Right lobe of liver (tissue), 6 donors: ENCODE data around the gene MYO7A. TPM values are rescaled to one million over a fixed set of nuclear protein-coding genes. Genes with fewer than 3 reads are reported as not detected.
A peak's percentile ranks its signal among the peaks of the same experiment; 100 is the strongest.

ENCODE experiments used
- ATAC-seq, 4 donors: fragments of 200-7000 bp; cut with Tn5 transposase; one replicate each; pipeline ENCODE4 v1.9.1; 2020; ENCODE audit warnings: mild to moderate bottlenecking in 4 of 4, moderate library complexity in 4 of 4
- DNase-seq, 3 donors: peaks; one replicate each; pipeline ENCODE4 v3.0.0-alpha.2; 2020
- H3K27ac ChIP-seq, 3 donors: fragments of 200-600 bp; one replicate each; pipeline ENCODE4 v1.8.0; 2022
- H3K27me3 ChIP-seq, 2 donors: fragments of 200-600 bp; one replicate each; pipeline ENCODE4 v1.8.0; 2022
- H3K36me3 ChIP-seq, 4 donors: fragments of 200-600 bp; sonication (generic) in 1 of 4; one replicate each; pipeline versions ENCODE4 v1.5.1 to v1.8.0; 2017 to 2022; ENCODE audit warnings: control low read depth in 1 of 4
- H3K4me1 ChIP-seq, 4 donors: fragments of 200-600 bp; sonication (generic) in 1 of 4; one replicate each; pipeline versions ENCODE4 v1.5.1 to v1.8.0; 2017 to 2022; ENCODE audit warnings: control low read depth in 1 of 4
- H3K4me3 ChIP-seq, 3 donors: fragments of 200-600 bp; one replicate each; pipeline ENCODE4 v1.8.0; 2022
- H3K9me3 ChIP-seq, 4 donors: fragments of 200-600 bp; sonication (generic) in 1 of 4; one replicate each; pipeline versions ENCODE4 v1.5.1 to v1.8.0; 2017 to 2022; ENCODE audit warnings: control low read depth in 1 of 4
- POLR2A ChIP-seq: fragments of 450-650 bp; IDR thresholded peaks from one replicate; pipeline ENCODE4 v1.6.1; 2017; ENCODE audit warnings: antibody characterized with exemption, mild to moderate bottlenecking
- WGBS: methylation state at CpG from one replicate; pipeline ENCODE4 v1.1.6; 2018; ENCODE audit warnings: low coverage, low lambda C conversion rate; ENCODE audit not compliant: insufficient coverage; ENCODE audit errors: missing lambda C conversion rate; 5-methylcytosine and 5-hydroxymethylcytosine counted together
- intact Hi-C, 2 donors: fragments of 100-400 bp; cut with DNase I; formaldehyde crosslinking; loops; one replicate each; pipeline versions ENCODE4 v1.11.2 to v1.14.1; 2022
- total RNA-seq, 6 experiments: library from RNA; depleted of rRNA in 2 of 6; stranded (reverse); fragments of >200 nt in 2 of 6; fragmentation: NEBNext Ultra II Directional in 3 of 6; extraction: Animal tissue kit (Norgen Biotek cat#: 25700) in 3 of 6; gene quantifications; one replicate each; pipeline versions ENCODE4 v1.1.0 to v1.2.4, GENCODE V29; 2016 to 2023
- TF ChIP-seq, protein P1 (sequence below), 4 donors: fragments of 200-600 bp in 3 of 4; fragments of 450-650 bp in 1 of 4; IDR thresholded peaks; one replicate each; pipeline versions ENCODE4 v1.5.1 to v1.8.0; 2016 to 2022; ENCODE audit warnings: antibody characterized with exemption in 4 of 4, mild to moderate bottlenecking in 2 of 4
- donor health status: DM: no; HTN: yes; CAD: no.
- donor health status: DM: no; HTN: no; CAD: no.
- donor health status: DM: no; HTN: no; CAD: no.
- donor health status: DM: no; HTN: yes; CAD: no.
- donor health status: DM: no; HTN: yes; CAD: no.

The MYO7A gene
- total RNA-seq, 6 experiments from 2014 or later: 23.6 to 39.6 (median 32.0) TPM

DNA sequence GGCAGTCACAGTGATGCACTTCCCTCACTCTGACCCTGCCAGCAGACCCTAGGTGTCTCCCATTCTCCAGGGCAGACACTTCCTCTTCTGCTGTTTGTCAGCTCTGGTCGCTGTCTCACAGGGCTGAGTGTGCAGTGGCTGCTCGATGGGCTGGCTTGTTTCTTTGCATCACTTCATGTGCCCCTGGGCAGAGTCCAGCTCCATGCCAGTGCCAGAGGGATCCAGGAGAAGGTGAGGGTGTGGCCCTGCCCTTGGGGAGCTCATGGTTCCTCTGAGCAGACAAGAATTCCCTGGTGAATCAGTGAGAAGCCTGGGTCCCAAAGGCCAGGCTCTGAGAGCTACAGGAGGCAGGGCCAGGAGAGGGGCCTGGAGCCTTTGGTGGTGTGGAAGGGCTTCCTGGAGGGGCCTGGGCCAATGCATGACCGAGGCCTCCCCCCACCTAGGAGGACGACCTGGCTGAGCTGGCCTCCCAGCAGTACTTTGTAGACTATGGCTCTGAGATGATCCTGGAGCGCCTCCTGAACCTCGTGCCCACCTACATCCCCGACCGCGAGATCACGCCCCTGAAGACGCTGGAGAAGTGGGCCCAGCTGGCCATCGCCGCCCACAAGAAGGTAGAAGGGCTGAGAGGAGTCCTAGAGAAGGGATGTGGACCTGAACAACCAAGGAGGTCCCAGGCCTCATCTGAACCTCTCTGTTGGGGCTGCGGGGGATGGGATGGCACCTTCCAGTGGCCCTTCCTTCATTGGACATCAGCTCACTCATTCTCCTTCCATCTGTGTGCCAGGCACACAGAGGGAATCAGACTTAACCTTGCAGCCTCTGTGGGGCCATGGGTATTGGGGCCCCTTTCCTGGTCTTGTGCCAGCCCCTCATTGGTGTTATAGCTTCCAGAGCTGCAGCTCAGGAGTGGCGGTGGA lies 66.1 kb downstream of the MYO7A start:
- DNase-seq (peak in 2 of 3 donors; percentile 12 to 38), ATAC-seq (no peak)
- peaks cover 0 to 61% (median 17%) of the 10 kb centered on the region in 4 donors for H3K36me3 ChIP-seq
- no peaks in the 10 kb centered on the region for H3K4me1 ChIP-seq
- no peaks in the 10 kb centered on the region for H3K9me3 ChIP-seq
- H3K27me3 ChIP-seq: no peaks in the 10 kb centered on the region
- no peak overlapping the region for H3K27ac ChIP-seq
- intact Hi-C loops: loop anchor here (5.0 to 10.0 kb wide), 3 partner anchors 67 to 361 kb away; partner anchors contain the start of gene MYO7A (in 1 of the 2)
- TF ChIP-seq POLR2A: no peak
- TF ChIP-seq, protein P1, sequence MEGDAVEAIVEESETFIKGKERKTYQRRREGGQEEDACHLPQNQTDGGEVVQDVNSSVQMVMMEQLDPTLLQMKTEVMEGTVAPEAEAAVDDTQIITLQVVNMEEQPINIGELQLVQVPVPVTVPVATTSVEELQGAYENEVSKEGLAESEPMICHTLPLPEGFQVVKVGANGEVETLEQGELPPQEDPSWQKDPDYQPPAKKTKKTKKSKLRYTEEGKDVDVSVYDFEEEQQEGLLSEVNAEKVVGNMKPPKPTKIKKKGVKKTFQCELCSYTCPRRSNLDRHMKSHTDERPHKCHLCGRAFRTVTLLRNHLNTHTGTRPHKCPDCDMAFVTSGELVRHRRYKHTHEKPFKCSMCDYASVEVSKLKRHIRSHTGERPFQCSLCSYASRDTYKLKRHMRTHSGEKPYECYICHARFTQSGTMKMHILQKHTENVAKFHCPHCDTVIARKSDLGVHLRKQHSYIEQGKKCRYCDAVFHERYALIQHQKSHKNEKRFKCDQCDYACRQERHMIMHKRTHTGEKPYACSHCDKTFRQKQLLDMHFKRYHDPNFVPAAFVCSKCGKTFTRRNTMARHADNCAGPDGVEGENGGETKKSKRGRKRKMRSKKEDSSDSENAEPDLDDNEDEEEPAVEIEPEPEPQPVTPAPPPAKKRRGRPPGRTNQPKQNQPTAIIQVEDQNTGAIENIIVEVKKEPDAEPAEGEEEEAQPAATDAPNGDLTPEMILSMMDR (IDR thresholded peaks at IDR 0.05): no peak
- WGBS: no CpG with 5 or more reads among the region's 15 CpGs
- H3K4me3 ChIP-seq: no peak overlapping the region

DNA sequence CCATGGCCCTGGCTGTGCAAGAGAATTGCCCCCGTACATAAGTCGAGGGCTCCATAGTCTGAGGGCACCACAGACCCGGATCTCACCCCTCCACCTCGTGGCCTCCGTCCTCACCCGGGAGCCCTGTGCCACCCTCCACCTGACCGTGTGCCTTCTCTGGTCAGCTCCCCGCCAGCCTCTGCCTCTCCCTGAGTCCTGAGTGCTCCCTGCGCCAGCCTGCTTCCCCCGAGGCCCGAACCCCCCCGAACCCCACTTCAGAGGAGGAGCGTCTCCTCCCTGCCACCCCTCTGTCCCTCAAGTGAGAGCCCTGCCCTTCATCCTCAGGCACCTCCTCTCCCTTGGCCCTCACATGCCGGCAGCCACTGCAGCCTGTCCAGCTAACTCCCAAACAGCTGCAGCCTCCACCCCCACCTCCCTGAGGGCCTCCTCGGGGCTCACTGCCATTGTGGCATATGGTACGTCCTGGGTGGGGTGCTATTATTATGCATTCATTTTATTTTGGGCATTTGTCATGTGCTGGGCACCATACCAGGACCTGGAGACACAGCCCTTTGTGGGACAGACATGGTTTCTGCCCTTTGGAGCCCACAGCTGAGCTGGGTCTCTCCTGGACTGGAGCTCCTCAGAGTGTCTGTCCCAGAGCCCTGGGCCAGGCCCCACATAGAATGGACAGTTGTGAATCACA lies 67.2 kb downstream of the MYO7A start:
- no peaks in the 10 kb centered on the region for H3K9me3 ChIP-seq
- WGBS: 77% methylated on average over 5 of the region's 16 CpGs
- no peak overlapping the region for H3K27ac ChIP-seq
- ATAC-seq (peak in 1 of 4 donors; percentile 12), DNase-seq (peak; percentile 16 to 49 (median 23))
- no peaks in the 10 kb centered on the region for H3K4me1 ChIP-seq
- no peaks in the 10 kb centered on the region for H3K27me3 ChIP-seq
- no peak overlapping the region for H3K4me3 ChIP-seq
- intact Hi-C loops: loop anchor here (10.0 kb wide), 2 partner anchors 350 to 360 kb away; no protein-coding TSS in a partner anchor
- TF ChIP-seq POLR2A: no peak
- TF ChIP-seq, protein P1 (IDR thresholded peaks at IDR 0.05): no peak
- H3K36me3 ChIP-seq: peaks cover 0 to 67% (median 19%) of the 10 kb centered on the region in 4 donors

DNA sequence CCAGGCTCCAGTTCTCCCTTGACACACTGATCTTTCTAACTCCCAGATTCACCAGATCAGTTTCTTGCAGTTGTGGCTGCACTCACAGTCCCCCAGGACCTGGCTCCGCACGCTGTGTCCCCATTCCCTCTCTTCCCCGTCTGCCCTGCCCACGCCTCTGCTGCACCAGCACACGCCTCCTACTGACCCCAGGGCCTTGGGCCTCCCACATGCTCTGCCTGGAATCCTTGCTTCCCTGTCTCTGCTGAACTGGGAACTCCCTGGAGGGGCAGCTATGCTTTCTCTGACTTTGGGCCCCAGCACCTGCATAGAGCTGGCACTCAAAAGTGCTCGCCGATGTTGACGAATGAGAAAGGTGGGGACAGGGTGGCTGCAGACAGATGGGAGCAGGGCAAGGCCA lies 68.9 kb downstream of the MYO7A start:
- ATAC-seq (no peak), DNase-seq (peak; percentile 9 to 37 (median 20))
- no peak for TF ChIP-seq POLR2A
- TF ChIP-seq, protein P1 (IDR thresholded peaks at IDR 0.05): no peak
- 87% methylated on average over 8 of the region's 8 CpGs for WGBS
- Histone ChIP-seq H3K4me1 (no peaks in the 10 kb centered on the region), H3K36me3 (peaks cover 0 to 68% (median 17%) of the 10 kb centered on the region in 4 donors), H3K27ac (no peak overlapping the region), H3K4me3 (no peak overlapping the region), H3K27me3 (no peaks in the 10 kb centered on the region), H3K9me3 (no peaks in the 10 kb centered on the region)
- intact Hi-C loops: loop anchor here (10.0 kb wide), 2 partner anchors 348 to 358 kb away; no protein-coding TSS in a partner anchor

DNA sequence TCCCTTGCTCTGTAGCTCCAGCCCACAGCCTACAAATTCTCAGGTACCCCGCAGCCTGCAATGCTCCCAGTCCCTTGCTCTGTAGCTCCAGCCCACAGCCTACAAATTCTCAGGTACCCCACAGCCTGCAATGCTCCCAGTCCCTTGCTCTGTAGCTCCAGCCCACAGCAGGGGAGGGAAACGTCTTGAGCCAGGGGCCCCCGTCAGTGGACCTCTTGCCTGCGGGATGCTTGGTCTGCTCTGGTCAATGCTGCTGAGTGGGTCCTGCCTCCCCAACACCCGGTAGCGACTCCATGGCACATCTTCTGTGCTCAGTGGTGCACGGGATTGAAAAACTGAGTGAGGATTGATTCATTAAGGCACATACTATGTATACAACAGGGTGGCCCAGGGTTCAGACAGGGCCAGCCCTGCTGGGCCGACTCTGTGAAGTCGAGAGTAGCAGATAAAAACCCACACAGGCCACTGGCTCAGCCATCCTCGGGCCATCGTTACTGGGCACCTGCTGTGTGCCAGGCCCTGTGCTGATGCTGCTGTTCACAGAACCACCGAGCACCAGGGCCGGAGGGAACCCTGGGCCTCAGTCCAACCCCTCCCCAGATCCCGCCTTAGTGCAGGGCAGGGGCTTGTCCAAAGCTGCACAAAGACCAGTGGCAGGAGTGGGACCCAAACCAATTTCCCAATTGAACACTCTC lies 69.7 kb downstream of the MYO7A start:
- H3K36me3 ChIP-seq: peaks cover 0 to 65% (median 17%) of the 10 kb centered on the region in 4 donors
- H3K9me3 ChIP-seq: no peaks in the 10 kb centered on the region
- no peak overlapping the region for H3K27ac ChIP-seq
- H3K4me3 ChIP-seq: no peak overlapping the region
- no peak for TF ChIP-seq POLR2A
- TF ChIP-seq, protein P1 (IDR thresholded peaks at IDR 0.05): no peak
- no peak for ATAC-seq
- intact Hi-C loops: loop anchor here (10.0 kb wide), 2 partner anchors 347 to 357 kb away; no protein-coding TSS in a partner anchor
- H3K4me1 ChIP-seq: no peaks in the 10 kb centered on the region
- DNase-seq: peak; percentile 4 to 46 (median 31)
- 96% methylated on average over 7 of the region's 14 CpGs for WGBS
- H3K27me3 ChIP-seq: no peaks in the 10 kb centered on the region
